WTC11 (cell line): Measurements from ENCODE around the gene LARP1. TPM values are rescaled to one million over a fixed set of nuclear protein-coding genes. Genes with fewer than 3 reads are reported as not detected.
"Not testable (repeated sequence)": the region's sequence is repeated elsewhere in the genome, so short reads cannot be mapped to it uniquely, and the experiment has no call there.

Experiments
- ATAC-seq: fragments of 200-7000 bp; cut with Tn5 transposase; 2 replicates; pipeline ENCODE4 v1.10.0; 2021; ENCODE audit warnings: mild to moderate bottlenecking, moderate library complexity
- CTCF ChIA-PET: fragments of 300-600 bp; sonication (Branson Sonifier 250); formaldehyde crosslinking; loops from one replicate; lab custom pipeline; 2021; ENCODE audit warnings: antibody characterized with exemption; lab: Charles Lee
- POLR2A ChIA-PET: fragments of 350-600 bp; sonication (Branson Sonifier 250); formaldehyde crosslinking; loops from one replicate; lab custom pipeline; 2021; ENCODE audit warnings: antibody characterized with exemption; lab: Charles Lee
- DNase-seq: peaks from one replicate; pipeline ENCODE4 v3.0.0; 2021; ENCODE audit warnings: low spot score
- H3K27ac Mint-ChIP-seq: 2 replicates; pipeline ENCODE4 v1.8.0; 2021; ENCODE audit warnings: mixed read lengths
- H3K27me3 Mint-ChIP-seq: 2 replicates; pipeline ENCODE4 v1.8.0; 2021; ENCODE audit warnings: low read depth, mild to moderate bottlenecking, moderate library complexity, mixed read lengths
- H3K36me3 Mint-ChIP-seq: 2 replicates; pipeline ENCODE4 v1.8.0; 2021; ENCODE audit warnings: mixed read lengths
- H3K4me1 Mint-ChIP-seq: 2 replicates; pipeline ENCODE4 v1.8.0; 2022; ENCODE audit warnings: mixed read lengths
- H3K4me3 Mint-ChIP-seq: 2 replicates; pipeline ENCODE4 v1.8.0; 2021; ENCODE audit warnings: mild to moderate bottlenecking, moderate library complexity, mixed read lengths
- H3K9me3 Mint-ChIP-seq: 2 replicates; pipeline ENCODE4 v1.8.0; 2021; ENCODE audit warnings: mixed read lengths
- AFF4 ChIP-seq: sonication (generic); formaldehyde crosslinking; IDR thresholded peaks from 2 replicates; pipeline ENCODE4 v1.8.1; 2023; ENCODE audit warnings: mild to moderate bottlenecking, missing genetic modification reagents, borderline replicate concordance
- ATF1 ChIP-seq: sonication (generic); formaldehyde crosslinking; IDR thresholded peaks from 2 replicates; pipeline ENCODE4 v1.8.1; 2023; ENCODE audit warnings: mild to moderate bottlenecking, moderate library complexity, missing genetic modification reagents
- ESRRA ChIP-seq: sonication (generic); formaldehyde crosslinking; IDR thresholded peaks from 2 replicates; pipeline ENCODE4 v1.8.1; 2022; ENCODE audit warnings: mild to moderate bottlenecking, missing genetic modification reagents, borderline replicate concordance
- FOXJ3 ChIP-seq: sonication (generic); formaldehyde crosslinking; IDR thresholded peaks from 2 replicates; pipeline ENCODE4 v1.9.0; 2021; ENCODE audit warnings: missing genetic modification reagents, mild to moderate bottlenecking, borderline replicate concordance
- FOXP1 ChIP-seq: sonication (generic); formaldehyde crosslinking; IDR thresholded peaks from 2 replicates; pipeline ENCODE4 v1.8.0; 2022; ENCODE audit warnings: missing genetic modification reagents, mild to moderate bottlenecking, moderate library complexity, borderline replicate concordance
- IRF1 ChIP-seq: sonication (generic); formaldehyde crosslinking; IDR thresholded peaks from 2 replicates; pipeline ENCODE4 v1.8.0; 2023; ENCODE audit warnings: missing genetic modification reagents
- MYBL2 ChIP-seq: sonication (generic); formaldehyde crosslinking; IDR thresholded peaks from 2 replicates; pipeline ENCODE4 v1.8.1; 2023; ENCODE audit warnings: mild to moderate bottlenecking, moderate library complexity, missing genetic modification reagents
- NFE2L1 ChIP-seq: sonication (generic); formaldehyde crosslinking; IDR thresholded peaks from 2 replicates; pipeline ENCODE4 v1.8.1; 2023; ENCODE audit warnings: missing genetic modification reagents
- NFYB ChIP-seq: sonication (generic); formaldehyde crosslinking; conservative IDR thresholded peaks from 2 replicates; pipeline ENCODE4 v1.8.0; 2022; ENCODE audit warnings: low read depth, missing genetic modification reagents
- PRDM15 ChIP-seq: sonication (generic); formaldehyde crosslinking; IDR thresholded peaks from 2 replicates; pipeline ENCODE4 v1.8.0; 2022; ENCODE audit warnings: missing genetic modification reagents
- PREB ChIP-seq: sonication (generic); formaldehyde crosslinking; IDR thresholded peaks from 2 replicates; pipeline ENCODE4 v1.8.1; 2022; ENCODE audit warnings: mild to moderate bottlenecking, missing genetic modification reagents, moderate library complexity, borderline replicate concordance
- SP1 ChIP-seq: sonication (generic); formaldehyde crosslinking; conservative IDR thresholded peaks from 2 replicates; pipeline ENCODE4 v1.8.1; 2022; ENCODE audit warnings: missing genetic modification reagents
- USF2 ChIP-seq: sonication (generic); formaldehyde crosslinking; IDR thresholded peaks from 2 replicates; pipeline ENCODE4 v1.8.1; 2023; ENCODE audit warnings: mild to moderate bottlenecking, missing genetic modification reagents, moderate library complexity
- ZNF138 ChIP-seq: sonication (generic); formaldehyde crosslinking; conservative IDR thresholded peaks from 2 replicates; pipeline ENCODE4 v1.8.1; 2022; ENCODE audit warnings: mild to moderate bottlenecking, moderate library complexity, missing genetic modification reagents
- ZNF263 ChIP-seq: sonication (generic); formaldehyde crosslinking; IDR thresholded peaks from 2 replicates; pipeline ENCODE4 v1.8.1; 2022; ENCODE audit warnings: low read depth, mild to moderate bottlenecking, moderate library complexity, missing genetic modification reagents
- ZNF317 ChIP-seq: sonication (generic); formaldehyde crosslinking; IDR thresholded peaks from 2 replicates; pipeline ENCODE4 v1.8.1; 2023; ENCODE audit warnings: low read depth, mild to moderate bottlenecking, moderate library complexity, missing genetic modification reagents, borderline replicate concordance
- ZNF423 ChIP-seq: fragments of 250-450 bp; sonication (Bioruptor Pico); IDR thresholded peaks from 2 replicates; pipeline ENCODE4 v2.1.2; 2022; ENCODE audit warnings: mild to moderate bottlenecking, moderate library complexity
- total RNA-seq: library from RNA; stranded (reverse); gene quantifications from 3 replicates; pipeline ENCODE4 v1.2.3, GENCODE V29; 2021

The LARP1 gene
- total RNA-seq, 1 experiment from 2014 or later, result 406 TPM

- no peak for TF ChIP-seq FOXJ3 (CRISPR knock-in tag)
- no peak for TF ChIP-seq ZNF263 (CRISPR knock-in tag)
- TF ChIP-seq ZNF423 (CRISPR knock-in tag), result no peak
- TF ChIP-seq ESRRA (CRISPR knock-in tag), result no peak
- TF ChIP-seq FOXP1 (CRISPR knock-in tag), result no peak
- TF ChIP-seq AFF4 (CRISPR knock-in tag), result no peak
- TF ChIP-seq ZNF317 (CRISPR knock-in tag), result no peak
- TF ChIP-seq PREB (CRISPR knock-in tag), result no peak
Observed at GRCh38 chr5:154758977-154759376, 3.8 kb downstream of the LARP1 start (continued).

- H3K36me3 Mint-ChIP-seq, DNase-seq, H3K27me3 Mint-ChIP-seq, ATAC-seq, H3K9me3 Mint-ChIP-seq: not testable (repeated sequence)
- POLR2A ChIA-PET, result interaction anchor here (0.6 kb wide), 1 partner anchor 191 kb away, joined by 4 read pairs; no protein-coding TSS in a partner anchor
- H3K27ac Mint-ChIP-seq, result peak overlapping the region; percentile 88; the same call in 1 of the 2 replicates
- H3K4me3 Mint-ChIP-seq, result peak overlapping the region; percentile 82
- CTCF ChIA-PET, result interaction anchor here (0.6 to 2.7 kb wide), 3 partner anchors 12 to 110 kb away, joined by 4 to 11 read pairs (median 4); no protein-coding TSS in a partner anchor
- peaks cover 56% of the 10 kb centered on the region for H3K4me1 Mint-ChIP-seq
Observed at GRCh38 chr5:154759868-154760267, 4.7 kb downstream of the LARP1 start.

GRCh38 chr5:154761046-154761736, 6.0 kb downstream of the LARP1 start:
- Mint-ChIP-seq H3K36me3 (peaks cover 4% of the 10 kb centered on the region), H3K4me3 (peak overlapping the region; percentile 82), H3K27ac (peak overlapping the region; percentile 83), H3K4me1 (peaks cover 69% of the 10 kb centered on the region), H3K9me3 (no peaks in the 10 kb centered on the region), H3K27me3 (no peaks in the 10 kb centered on the region)
- no peak for DNase-seq
- no peak for ATAC-seq
- POLR2A ChIA-PET, result no interaction called here
- CTCF ChIA-PET, result interaction anchor here (0.8 to 1.5 kb wide), 2 partner anchors 11 to 110 kb away, joined by 3 to 4 read pairs; no protein-coding TSS in a partner anchor
- TF ChIP-seq NFYB, result no peak
- no peak for TF ChIP-seq SP1 (CRISPR knock-in tag)
- no peak for TF ChIP-seq IRF1 (CRISPR knock-in tag)
- no peak for TF ChIP-seq MYBL2 (CRISPR knock-in tag)
- TF ChIP-seq ATF1 (CRISPR knock-in tag), result no peak
- TF ChIP-seq USF2 (CRISPR knock-in tag), result no peak
- TF ChIP-seq PRDM15, result no peak
- TF ChIP-seq AFF4 (CRISPR knock-in tag), result no peak
- TF ChIP-seq NFE2L1 (CRISPR knock-in tag), result no peak
- no peak for TF ChIP-seq ZNF138 (CRISPR knock-in tag)
